ENCODE results near the gene NFYC.

NFYC gene

DNA sequence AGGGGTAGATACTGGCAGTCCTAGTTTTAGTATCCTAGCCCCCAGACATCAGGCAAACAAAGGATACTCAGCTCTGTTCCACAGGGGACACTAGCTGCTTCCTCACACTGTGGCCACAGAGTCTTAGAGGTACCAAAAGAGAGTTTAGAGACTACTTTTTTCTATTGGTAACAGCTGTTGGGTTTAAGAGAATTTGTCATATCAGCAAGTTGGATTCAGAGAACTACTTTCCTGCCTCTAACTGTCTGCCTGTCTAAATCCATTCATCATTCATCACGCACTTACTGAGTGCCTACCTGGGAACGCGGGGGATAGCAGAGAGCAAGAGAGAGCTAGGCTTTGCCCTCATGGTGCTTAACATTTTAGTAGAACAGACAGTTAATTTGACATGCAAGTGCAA lies 65.0 kb downstream of the NFYC start:
- no peak for DNase-seq (ENCODE audit: low read depth)
- TF ChIP-seq, protein P1, sequence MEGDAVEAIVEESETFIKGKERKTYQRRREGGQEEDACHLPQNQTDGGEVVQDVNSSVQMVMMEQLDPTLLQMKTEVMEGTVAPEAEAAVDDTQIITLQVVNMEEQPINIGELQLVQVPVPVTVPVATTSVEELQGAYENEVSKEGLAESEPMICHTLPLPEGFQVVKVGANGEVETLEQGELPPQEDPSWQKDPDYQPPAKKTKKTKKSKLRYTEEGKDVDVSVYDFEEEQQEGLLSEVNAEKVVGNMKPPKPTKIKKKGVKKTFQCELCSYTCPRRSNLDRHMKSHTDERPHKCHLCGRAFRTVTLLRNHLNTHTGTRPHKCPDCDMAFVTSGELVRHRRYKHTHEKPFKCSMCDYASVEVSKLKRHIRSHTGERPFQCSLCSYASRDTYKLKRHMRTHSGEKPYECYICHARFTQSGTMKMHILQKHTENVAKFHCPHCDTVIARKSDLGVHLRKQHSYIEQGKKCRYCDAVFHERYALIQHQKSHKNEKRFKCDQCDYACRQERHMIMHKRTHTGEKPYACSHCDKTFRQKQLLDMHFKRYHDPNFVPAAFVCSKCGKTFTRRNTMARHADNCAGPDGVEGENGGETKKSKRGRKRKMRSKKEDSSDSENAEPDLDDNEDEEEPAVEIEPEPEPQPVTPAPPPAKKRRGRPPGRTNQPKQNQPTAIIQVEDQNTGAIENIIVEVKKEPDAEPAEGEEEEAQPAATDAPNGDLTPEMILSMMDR (IDR thresholded peaks at IDR 0.05; ENCODE audit: control insufficient read depth, insufficient read depth, low read depth, low read length, missing control alignments), result no peak
- H3K4me3 ChIP-seq (ENCODE audit: control insufficient read depth, low read depth, low read length), result no peak overlapping the region

DNA sequence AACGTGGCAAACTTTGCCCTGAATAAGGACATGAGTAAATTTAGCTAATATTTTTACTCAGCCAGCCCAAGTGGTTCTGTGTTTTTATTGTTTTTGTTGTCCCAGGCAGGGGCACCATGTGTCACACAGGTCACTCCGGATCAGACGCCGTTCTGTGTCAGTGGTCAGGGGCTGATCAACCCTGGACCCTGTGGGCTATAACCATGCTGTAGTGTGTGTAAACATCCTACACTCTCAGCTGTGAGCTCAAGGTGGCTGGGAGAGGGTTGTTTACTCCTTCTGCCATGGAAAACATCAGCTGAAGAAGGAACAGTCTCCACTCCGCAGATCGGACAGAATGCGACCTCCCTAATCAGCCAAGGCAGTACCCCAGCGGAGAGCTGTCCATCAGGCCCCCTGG lies 65.6 kb downstream of the NFYC start:
- no peak overlapping the region for H3K4me3 ChIP-seq (ENCODE audit: control insufficient read depth, low read depth, low read length)

DNA sequence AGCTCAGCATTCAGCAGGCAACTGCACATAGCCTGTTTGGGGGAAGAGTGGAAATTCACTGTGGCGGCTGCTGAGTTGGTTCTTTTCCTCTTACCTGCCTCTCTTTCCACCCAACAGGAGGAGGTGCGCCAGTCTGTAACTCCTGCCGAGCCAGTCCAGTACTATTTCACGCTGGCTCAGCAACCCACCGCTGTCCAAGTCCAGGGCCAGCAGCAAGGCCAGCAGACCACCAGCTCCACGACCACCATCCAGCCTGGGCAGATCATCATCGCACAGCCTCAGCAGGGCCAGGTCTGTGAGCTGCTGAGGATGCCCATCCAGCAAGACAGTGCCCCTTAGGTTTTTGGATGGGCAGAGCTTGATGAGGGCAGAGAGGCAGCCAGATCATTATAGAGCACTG lies 66.5 kb downstream of the NFYC start:
- H3K4me3 ChIP-seq (ENCODE audit: control insufficient read depth, low read depth, low read length), result no peak overlapping the region
- DNase-seq (ENCODE audit: low read depth), result no peak
- TF ChIP-seq, protein P1 (IDR thresholded peaks at IDR 0.05; ENCODE audit: control insufficient read depth, insufficient read depth, low read depth, low read length, missing control alignments), result no peak

More for the DNA sequence above, 65.6 kb downstream of the NFYC start:
- TF ChIP-seq, protein P1 (IDR thresholded peaks at IDR 0.05; ENCODE audit: control insufficient read depth, insufficient read depth, low read depth, low read length, missing control alignments), result no peak
- DNase-seq (ENCODE audit: low read depth), result no peak

DNA sequence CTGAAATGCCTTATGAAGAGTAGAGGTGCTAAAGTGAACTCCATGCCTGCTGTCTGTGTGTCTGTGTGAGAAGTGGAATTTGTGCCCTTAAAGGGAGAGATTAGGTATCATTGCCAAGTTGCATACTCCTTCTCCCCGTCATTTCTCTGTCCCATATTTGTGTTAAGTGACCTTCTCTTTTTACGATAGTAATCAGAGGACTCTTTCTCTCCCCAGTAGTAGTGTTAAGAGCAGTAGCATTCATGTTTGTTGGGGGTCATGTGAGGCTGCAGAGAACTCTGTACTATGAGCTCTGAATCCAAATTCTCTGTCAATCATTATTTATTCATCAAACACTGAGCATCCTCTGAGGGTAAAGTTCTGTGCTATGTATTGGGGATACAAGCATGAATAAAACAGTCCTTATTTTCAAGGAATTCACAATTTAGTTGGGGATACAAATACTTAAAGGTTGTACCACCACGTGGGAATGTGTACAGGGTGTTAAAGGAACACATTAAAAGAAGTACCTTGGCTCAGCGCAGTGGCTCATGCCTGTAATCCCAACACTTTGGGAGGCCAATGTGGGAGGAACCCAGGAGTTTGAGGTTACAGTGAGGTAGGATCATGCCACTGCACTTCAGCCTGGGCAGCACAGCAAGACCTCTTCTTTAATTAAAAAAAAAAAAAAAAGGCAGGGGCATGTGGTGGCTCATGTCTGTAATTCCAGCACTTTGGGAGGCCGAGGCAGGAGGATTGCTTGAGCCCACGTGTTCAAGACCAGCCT lies 67.3 kb downstream of the NFYC start:
- DNase-seq (ENCODE audit: low read depth), result no peak
- H3K4me3 ChIP-seq (ENCODE audit: control insufficient read depth, low read depth, low read length), result no peak overlapping the region
- TF ChIP-seq, protein P1 (IDR thresholded peaks at IDR 0.05; ENCODE audit: control insufficient read depth, insufficient read depth, low read depth, low read length, missing control alignments), result no peak

DNA sequence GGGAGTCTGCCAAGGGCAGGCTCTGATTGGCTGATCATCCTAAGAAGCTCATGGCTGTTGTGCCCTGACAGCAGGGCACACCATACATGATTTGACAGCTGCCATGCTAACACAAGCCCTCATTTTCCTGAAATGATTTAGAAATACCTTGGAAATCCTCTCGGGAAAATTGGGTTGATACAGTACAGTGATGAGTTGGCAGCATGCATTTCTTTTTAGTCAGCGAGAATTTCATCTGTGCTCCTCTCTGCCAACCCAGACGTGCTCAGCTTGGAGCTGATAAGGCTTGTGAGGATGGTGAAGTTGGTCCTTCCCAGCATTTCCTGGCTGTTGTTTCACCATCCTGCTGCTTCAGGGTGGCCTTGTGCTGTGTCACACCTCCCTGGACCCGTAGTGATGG lies 69.5 kb downstream of the NFYC start:
- no peak overlapping the region for H3K4me3 ChIP-seq (ENCODE audit: control insufficient read depth, low read depth, low read length)
- TF ChIP-seq, protein P1 (IDR thresholded peaks at IDR 0.05; ENCODE audit: control insufficient read depth, insufficient read depth, low read depth, low read length, missing control alignments), result no peak
- no peak for DNase-seq (ENCODE audit: low read depth)

DNA sequence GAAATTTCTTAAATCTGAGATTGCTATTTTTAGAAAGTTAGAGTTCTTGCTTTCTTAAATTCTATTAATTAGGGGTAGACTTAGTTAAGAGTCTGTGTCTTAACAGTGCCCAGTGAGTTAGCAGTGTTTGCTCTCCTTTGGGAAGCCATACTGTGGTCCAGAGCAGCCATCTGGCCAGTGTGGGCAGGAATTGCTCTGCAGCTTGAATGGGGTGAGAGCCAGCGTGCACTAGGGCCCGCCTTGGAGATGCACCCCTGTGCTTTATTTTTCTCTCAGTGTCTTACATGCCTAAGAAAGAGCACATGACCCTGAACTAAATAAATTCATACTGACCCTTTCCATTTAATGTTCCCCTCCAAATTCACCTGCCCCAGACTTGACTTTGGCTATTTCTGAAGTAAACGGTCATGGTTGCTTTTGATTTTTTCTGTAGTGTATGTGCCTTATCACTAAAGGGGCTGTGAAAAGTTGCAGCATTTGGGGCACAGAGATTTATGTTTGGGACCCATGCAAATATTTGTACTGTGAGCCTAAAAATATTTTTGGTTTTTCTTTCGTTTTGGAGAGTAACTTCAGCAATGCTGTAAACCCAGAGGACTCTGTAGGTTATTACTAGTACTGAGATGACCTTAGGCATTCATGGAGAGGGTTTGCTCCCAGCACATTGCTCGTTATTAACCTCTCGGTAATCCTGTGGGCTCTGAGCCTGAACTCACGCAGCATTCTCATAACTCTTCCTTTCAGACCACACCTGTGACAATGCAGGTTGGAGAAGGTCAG lies 70.8 kb downstream of the NFYC start:
- no peak for DNase-seq (ENCODE audit: low read depth)
- TF ChIP-seq, protein P1 (IDR thresholded peaks at IDR 0.05; ENCODE audit: control insufficient read depth, insufficient read depth, low read depth, low read length, missing control alignments), result no peak
- no peak overlapping the region for H3K4me3 ChIP-seq (ENCODE audit: control insufficient read depth, low read depth, low read length)

Data from AG09309 (cell line).